Thoracic aorta (tissue), 2 donors: ENCODE data around the gene GNAS-AS1. TPM values are rescaled to one million over a fixed set of nuclear protein-coding genes. Genes with fewer than 3 reads are reported as not detected.

Experiments used
- ATAC-seq: fragments of 150-250 bp; one replicate; pipeline ENCODE4 v1.8.0; 2017; ENCODE audit warnings: low read depth; ENCODE audit not compliant: insufficient number of reproducible peaks, low FRiP score
- DNase-seq: peaks from one replicate; pipeline ENCODE4 v3.0.0-alpha.2; 2020; ENCODE audit warnings: low spot score
- H3K27ac ChIP-seq, 2 donors: fragments of 200-600 bp; sonication (generic); 1 replicate in 1 of 2; 2 replicates in 1 of 2; pipeline ENCODE4 v1.5.1; 2016; ENCODE audit warnings: mild to moderate bottlenecking in 2 of 2, moderate library complexity in 2 of 2
- H3K27me3 ChIP-seq: fragments of 200-600 bp; sonication (generic); replicated peaks from 2 replicates; pipeline ENCODE4 v1.6.0; 2016; ENCODE audit warnings: mild to moderate bottlenecking; ENCODE audit not compliant: insufficient read depth
- H3K36me3 ChIP-seq: fragments of 200-600 bp; sonication (generic); one replicate; pipeline ENCODE4 v1.5.1; 2016
- H3K4me1 ChIP-seq, 2 donors: fragments of 200-600 bp; sonication (generic); 1 replicate in 1 of 2; 2 replicates in 1 of 2; pipeline versions ENCODE4 v1.5.1 to v1.6.0; 2016; ENCODE audit warnings: low read depth in 2 of 2, mild to moderate bottlenecking in 1 of 2; ENCODE audit not compliant: control insufficient read depth in 1 of 2
- H3K4me3 ChIP-seq: fragments of 200-600 bp; sonication (generic); 2 replicates; pipeline ENCODE4 v1.5.1; 2016; ENCODE audit warnings: mild to moderate bottlenecking
- H3K9me3 ChIP-seq: fragments of 200-600 bp; sonication (generic); 2 replicates; pipeline ENCODE4 v1.5.1; 2016
- CTCF ChIP-seq: fragments of 200-600 bp; sonication (generic); IDR thresholded peaks from one replicate; pipeline ENCODE4 v1.5.1; 2019; ENCODE audit warnings: antibody characterized with exemption
- total RNA-seq, 2 donors: library from RNA; depleted of rRNA; stranded (reverse); fragments of >200 nt; gene quantifications; one replicate each; pipeline versions ENCODE4 v1.1.0 to v1.2.3, GENCODE V29; 2016

The GNAS-AS1 gene
- total RNA-seq, 2 donors from 2014 or later: 0.21 to 0.81 TPM

GRCh38 chr20:58819921-58820320 is 30.8 kb downstream of the GNAS-AS1 start:
- no peak overlapping the region for H3K27ac ChIP-seq
- DNase-seq (no peak), ATAC-seq (no peak)
- H3K36me3 ChIP-seq: no peaks in the 10 kb centered on the region
- TF ChIP-seq CTCF: no peak
- no peaks in the 10 kb centered on the region for H3K4me1 ChIP-seq
- no peak overlapping the region for H3K4me3 ChIP-seq
- H3K9me3 ChIP-seq: no peaks in the 10 kb centered on the region
- no peaks in the 10 kb centered on the region for H3K27me3 ChIP-seq

- ATAC-seq (no peak), DNase-seq (no peak)
- TF ChIP-seq CTCF: no peak
- Histone ChIP-seq H3K4me3 (no peak overlapping the region), H3K9me3 (no peaks in the 10 kb centered on the region), H3K27ac (no peak overlapping the region), H3K27me3 (no peaks in the 10 kb centered on the region), H3K36me3 (no peaks in the 10 kb centered on the region), H3K4me1 (no peaks in the 10 kb centered on the region)
Measured at GRCh38 chr20:58818586-58819285, 32.0 kb downstream of the GNAS-AS1 start.

- Histone ChIP-seq H3K27me3 (no peaks in the 10 kb centered on the region), H3K9me3 (no peaks in the 10 kb centered on the region), H3K4me1 (no peaks in the 10 kb centered on the region), H3K36me3 (no peaks in the 10 kb centered on the region), H3K4me3 (no peak overlapping the region), H3K27ac (no peak overlapping the region)
- no peak for TF ChIP-seq CTCF
- DNase-seq (no peak), ATAC-seq (no peak)
Measured at GRCh38 chr20:58817748-58818147, 33.0 kb downstream of the GNAS-AS1 start.

- DNase-seq: no peak
Measured at GRCh38 chr20:58816957-58817651, 33.6 kb downstream of the GNAS-AS1 start.

More at GRCh38 chr20:58816957-58817651, 33.6 kb downstream of the GNAS-AS1 start:
- Histone ChIP-seq H3K36me3 (no peaks in the 10 kb centered on the region), H3K27ac (no peak overlapping the region), H3K9me3 (no peaks in the 10 kb centered on the region), H3K4me1 (no peaks in the 10 kb centered on the region), H3K27me3 (no peaks in the 10 kb centered on the region), H3K4me3 (no peak overlapping the region)
- no peak for TF ChIP-seq CTCF
- ATAC-seq: no peak
